ENCODE results near the gene COL21A1.

COL21A1 gene

DNA sequence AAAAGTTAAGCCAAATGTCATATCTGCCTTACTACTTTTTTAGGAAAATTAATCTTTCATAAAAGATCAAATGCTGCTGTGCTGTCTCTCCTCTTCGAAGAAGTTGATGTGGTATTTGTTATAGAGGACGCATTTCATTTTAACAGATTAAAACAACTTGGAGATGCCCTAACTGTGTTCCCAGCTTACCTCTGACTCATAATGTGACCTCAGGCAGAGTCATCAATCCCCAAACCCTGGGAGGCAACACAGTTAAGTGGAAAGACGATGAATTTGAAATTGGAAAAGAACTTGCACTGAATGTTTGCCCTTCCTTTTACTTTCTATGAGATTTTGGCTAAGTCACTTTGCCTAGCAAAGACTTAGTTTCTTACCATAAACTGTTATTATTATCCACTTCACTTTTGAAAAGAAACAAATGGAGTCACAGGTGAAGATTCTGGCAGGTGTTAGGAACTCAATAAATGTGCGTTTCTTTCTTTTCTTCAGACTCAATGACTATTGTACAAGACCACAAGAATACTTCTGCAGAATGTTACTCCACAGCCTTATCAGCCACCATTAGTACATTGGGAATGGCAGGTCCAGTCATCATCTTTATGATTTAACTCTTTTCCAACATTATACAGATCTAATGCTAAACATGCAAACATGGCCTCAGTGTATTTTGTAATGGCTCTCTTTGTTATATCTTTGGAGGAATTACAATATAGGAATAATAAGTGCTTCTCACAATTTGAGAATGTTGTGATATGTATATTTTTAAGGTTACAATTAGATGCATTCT lies 102.6 kb downstream of the COL21A1 start:
- TF ChIP-seq, protein P1, sequence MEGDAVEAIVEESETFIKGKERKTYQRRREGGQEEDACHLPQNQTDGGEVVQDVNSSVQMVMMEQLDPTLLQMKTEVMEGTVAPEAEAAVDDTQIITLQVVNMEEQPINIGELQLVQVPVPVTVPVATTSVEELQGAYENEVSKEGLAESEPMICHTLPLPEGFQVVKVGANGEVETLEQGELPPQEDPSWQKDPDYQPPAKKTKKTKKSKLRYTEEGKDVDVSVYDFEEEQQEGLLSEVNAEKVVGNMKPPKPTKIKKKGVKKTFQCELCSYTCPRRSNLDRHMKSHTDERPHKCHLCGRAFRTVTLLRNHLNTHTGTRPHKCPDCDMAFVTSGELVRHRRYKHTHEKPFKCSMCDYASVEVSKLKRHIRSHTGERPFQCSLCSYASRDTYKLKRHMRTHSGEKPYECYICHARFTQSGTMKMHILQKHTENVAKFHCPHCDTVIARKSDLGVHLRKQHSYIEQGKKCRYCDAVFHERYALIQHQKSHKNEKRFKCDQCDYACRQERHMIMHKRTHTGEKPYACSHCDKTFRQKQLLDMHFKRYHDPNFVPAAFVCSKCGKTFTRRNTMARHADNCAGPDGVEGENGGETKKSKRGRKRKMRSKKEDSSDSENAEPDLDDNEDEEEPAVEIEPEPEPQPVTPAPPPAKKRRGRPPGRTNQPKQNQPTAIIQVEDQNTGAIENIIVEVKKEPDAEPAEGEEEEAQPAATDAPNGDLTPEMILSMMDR (conservative IDR thresholded peaks at IDR 0.05; ENCODE audit: low read depth, low read length): no peak
- H3K4me3 ChIP-seq (ENCODE audit: low read length): no peak overlapping the region
- peak; percentile 11 for DNase-seq (ENCODE audit: low read depth)

GRCh38 chr6:56143796-56144195 lies 103.6 kb downstream of the COL21A1 start:
- TF ChIP-seq, protein P1 (conservative IDR thresholded peaks at IDR 0.05; ENCODE audit: low read depth, low read length): no peak
- DNase-seq (ENCODE audit: low read depth): no peak

GRCh38 chr6:56140090-56140489 lies 107.3 kb downstream of the COL21A1 start:
- no peak overlapping the region for H3K4me3 ChIP-seq (ENCODE audit: low read length)
- TF ChIP-seq, protein P1 (conservative IDR thresholded peaks at IDR 0.05; ENCODE audit: low read depth, low read length): no peak
- no peak for DNase-seq (ENCODE audit: low read depth)

More at GRCh38 chr6:56143796-56144195, 103.6 kb downstream of the COL21A1 start:
- no peak overlapping the region for H3K4me3 ChIP-seq (ENCODE audit: low read length)

DNA sequence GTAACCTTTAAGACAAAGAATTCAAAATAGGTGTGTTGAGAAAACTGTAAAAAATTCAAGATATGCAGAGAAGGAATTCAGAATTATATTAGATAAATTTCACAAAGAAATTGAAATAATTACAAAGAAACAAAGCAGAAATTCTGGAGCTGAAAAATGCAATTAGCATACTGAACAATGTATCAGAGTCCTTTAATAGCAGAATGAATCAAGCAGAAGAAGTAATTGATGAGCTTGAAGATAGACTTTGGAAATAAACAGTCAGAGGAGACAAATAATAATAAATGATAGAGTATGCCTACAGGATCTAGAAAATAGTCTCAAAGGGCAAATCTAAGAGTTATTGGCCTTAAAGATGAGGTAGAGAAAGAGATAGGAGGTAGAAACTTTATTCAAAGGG lies 131.7 kb downstream of the COL21A1 start:
- no peak overlapping the region for H3K4me3 ChIP-seq (ENCODE audit: low read length)
- DNase-seq (ENCODE audit: low read depth): no peak
- TF ChIP-seq, protein P1 (conservative IDR thresholded peaks at IDR 0.05; ENCODE audit: low read depth, low read length): no peak

- H3K4me3 ChIP-seq (ENCODE audit: low read length): no peak overlapping the region
- no peak for DNase-seq (ENCODE audit: low read depth)
- TF ChIP-seq, protein P1 (conservative IDR thresholded peaks at IDR 0.05; ENCODE audit: low read depth, low read length): no peak
Observed at GRCh38 chr6:56109149-56109548, 138.2 kb downstream of the COL21A1 start.

- TF ChIP-seq, protein P1 (conservative IDR thresholded peaks at IDR 0.05; ENCODE audit: low read depth, low read length): no peak
- H3K4me3 ChIP-seq (ENCODE audit: low read length): no peak overlapping the region
- no peak for DNase-seq (ENCODE audit: low read depth)
Observed at GRCh38 chr6:56106231-56106630, 141.1 kb downstream of the COL21A1 start.

DNA sequence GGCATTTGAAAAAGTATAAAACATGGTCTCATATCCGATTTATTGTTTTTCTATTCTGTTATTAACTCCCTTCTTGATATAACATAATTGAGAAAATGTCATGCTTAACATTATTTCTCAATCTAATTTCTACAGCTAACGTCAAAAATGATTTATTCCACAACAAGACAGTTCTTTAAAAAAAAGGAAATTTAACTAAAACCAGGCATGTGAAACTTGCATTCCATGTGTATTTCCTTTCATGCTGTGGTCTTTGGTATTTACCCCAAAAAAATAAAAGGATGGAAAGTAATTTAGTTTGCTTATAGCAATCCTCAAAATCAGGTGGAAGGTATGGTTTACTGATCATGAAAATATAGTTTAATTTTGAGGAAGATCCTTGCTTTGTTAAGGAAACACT lies 142.8 kb downstream of the COL21A1 start:
- TF ChIP-seq, protein P1 (conservative IDR thresholded peaks at IDR 0.05; ENCODE audit: low read depth, low read length): no peak
- no peak for DNase-seq (ENCODE audit: low read depth)

More for the DNA sequence above, 142.8 kb downstream of the COL21A1 start:
- H3K4me3 ChIP-seq (ENCODE audit: low read length): no peak overlapping the region
